Right lobe of liver (tissue), 4 donors: ENCODE results near the gene ITPR1.

ENCODE experiments used
- POLR2A ChIP-seq: fragments of 450-650 bp; IDR thresholded peaks from one replicate; pipeline ENCODE4 v1.6.1; 2017; ENCODE audit warnings: antibody characterized with exemption, mild to moderate bottlenecking
- TF ChIP-seq, protein P1 (sequence below), 4 donors: fragments of 200-600 bp in 3 of 4; fragments of 450-650 bp in 1 of 4; IDR thresholded peaks; one replicate each; pipeline versions ENCODE4 v1.5.1 to v1.8.0; 2016 to 2022; ENCODE audit warnings: antibody characterized with exemption in 4 of 4, mild to moderate bottlenecking in 2 of 4
- donor health status: DM: no; HTN: no; CAD: no.
- donor health status: DM: no; HTN: no; CAD: no.
- donor health status: DM: no; HTN: yes; CAD: no.

DNA sequence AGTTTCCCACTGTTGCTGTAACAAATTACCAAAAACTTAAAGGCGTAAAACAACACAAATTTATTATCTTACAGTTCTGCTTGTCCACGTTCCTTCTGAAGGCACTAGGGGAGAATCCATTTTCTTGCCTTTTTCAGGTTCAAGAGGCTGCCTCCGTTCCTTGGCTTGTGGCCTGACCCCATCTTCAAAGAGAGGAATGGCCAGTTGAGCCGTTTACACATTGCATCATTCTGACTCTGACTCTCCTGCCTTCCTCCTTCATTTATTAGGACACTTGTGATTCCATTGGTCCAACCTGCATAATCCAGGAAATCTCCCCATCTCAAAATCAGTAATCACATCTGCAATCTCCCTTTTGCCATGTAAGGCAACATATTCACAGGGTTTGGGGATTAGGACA lies 363.4 kb downstream of the ITPR1 start:
- no peak for TF ChIP-seq POLR2A
- TF ChIP-seq, protein P1, sequence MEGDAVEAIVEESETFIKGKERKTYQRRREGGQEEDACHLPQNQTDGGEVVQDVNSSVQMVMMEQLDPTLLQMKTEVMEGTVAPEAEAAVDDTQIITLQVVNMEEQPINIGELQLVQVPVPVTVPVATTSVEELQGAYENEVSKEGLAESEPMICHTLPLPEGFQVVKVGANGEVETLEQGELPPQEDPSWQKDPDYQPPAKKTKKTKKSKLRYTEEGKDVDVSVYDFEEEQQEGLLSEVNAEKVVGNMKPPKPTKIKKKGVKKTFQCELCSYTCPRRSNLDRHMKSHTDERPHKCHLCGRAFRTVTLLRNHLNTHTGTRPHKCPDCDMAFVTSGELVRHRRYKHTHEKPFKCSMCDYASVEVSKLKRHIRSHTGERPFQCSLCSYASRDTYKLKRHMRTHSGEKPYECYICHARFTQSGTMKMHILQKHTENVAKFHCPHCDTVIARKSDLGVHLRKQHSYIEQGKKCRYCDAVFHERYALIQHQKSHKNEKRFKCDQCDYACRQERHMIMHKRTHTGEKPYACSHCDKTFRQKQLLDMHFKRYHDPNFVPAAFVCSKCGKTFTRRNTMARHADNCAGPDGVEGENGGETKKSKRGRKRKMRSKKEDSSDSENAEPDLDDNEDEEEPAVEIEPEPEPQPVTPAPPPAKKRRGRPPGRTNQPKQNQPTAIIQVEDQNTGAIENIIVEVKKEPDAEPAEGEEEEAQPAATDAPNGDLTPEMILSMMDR (IDR thresholded peaks at IDR 0.05) = no peak
